Renal pelvis (tissue), 4 donors: ENCODE data around the gene CTXN1. TPM values are rescaled to one million over a fixed set of nuclear protein-coding genes. Genes with fewer than 3 reads are reported as not detected.
"Not testable (repeated sequence)": the region's sequence is repeated elsewhere in the genome, so short reads cannot be mapped to it uniquely, and the experiment has no call there.

Source experiments
- DNase-seq: peaks from one replicate; pipeline ENCODE4 v3.0.0-alpha.2; 2013
- polyA plus RNA-seq, 3 donors: library from polyadenylated mRNA; unstranded; fragments of 120-200 nt; gene quantifications; one replicate each; pipeline ENCODE4 v1.2.1, GENCODE V29; 2013; ENCODE audit not compliant: insufficient read length in 3 of 3

The CTXN1 gene
- polyA plus RNA-seq, 3 donors = 26.8 to 41.4 (median 35.9) TPM

- peak; percentile 99 for DNase-seq
Observed at GRCh38 chr19:7903244-7904073, 22.5 kb downstream of the CTXN1 start, which contains the start of gene MAP2K7. MAP2K7 (plus strand) TSS chr19:7903877; CDS start chr19:7903945, 68 bp downstream.

- no peak for DNase-seq
Observed at GRCh38 chr19:7902796-7903243, 23.1 kb downstream of the CTXN1 start.

- DNase-seq = no peak
Observed at GRCh38 chr19:7901337-7901736, 24.6 kb downstream of the CTXN1 start.

GRCh38 chr19:7900931-7901330 is 25.0 kb downstream of the CTXN1 start:
- no peak for DNase-seq

DNA sequence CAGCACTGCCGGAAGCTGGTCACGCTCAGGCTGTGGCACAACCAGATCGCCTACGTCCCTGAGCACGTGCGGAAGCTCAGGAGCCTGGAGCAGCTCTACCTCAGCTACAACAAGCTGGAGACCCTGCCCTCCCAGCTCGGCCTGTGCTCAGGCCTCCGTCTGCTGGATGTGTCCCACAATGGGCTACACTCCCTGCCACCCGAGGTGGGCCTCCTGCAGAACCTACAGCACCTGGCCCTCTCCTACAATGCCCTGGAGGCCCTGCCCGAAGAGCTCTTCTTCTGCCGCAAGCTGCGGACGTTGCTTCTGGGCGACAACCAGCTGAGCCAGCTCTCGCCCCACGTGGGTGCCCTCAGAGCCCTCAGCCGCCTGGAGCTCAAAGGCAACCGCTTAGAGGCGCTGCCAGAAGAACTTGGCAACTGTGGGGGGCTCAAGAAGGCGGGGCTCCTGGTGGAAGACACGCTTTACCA is 25.5 kb downstream of the CTXN1 start:
- no peak for DNase-seq

- no peak for DNase-seq
Observed at GRCh38 chr19:7899751-7900378, 26.1 kb downstream of the CTXN1 start.

GRCh38 chr19:7898967-7899366 is 27.0 kb downstream of the CTXN1 start:
- DNase-seq = no peak

DNA sequence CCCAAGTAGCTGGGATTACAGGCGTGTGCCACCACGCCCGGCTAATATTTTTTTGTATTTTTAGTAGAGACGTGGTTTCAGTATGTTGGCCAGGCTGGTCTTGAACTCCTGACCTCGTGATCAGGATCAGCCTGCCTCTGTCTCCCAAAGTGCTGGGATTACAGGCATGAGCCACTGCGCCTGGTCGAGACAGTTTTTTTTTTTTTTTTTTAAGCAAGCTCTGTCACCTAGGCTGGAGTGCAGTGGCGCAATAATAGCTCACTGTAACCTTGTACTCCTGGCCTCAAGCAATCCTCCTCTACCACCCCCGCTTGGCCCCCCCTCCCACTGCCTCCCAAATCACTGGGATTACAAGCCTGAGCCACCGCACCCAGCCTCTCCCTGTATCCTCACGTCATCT is 28.6 kb downstream of the CTXN1 start:
- no peak for DNase-seq

DNA sequence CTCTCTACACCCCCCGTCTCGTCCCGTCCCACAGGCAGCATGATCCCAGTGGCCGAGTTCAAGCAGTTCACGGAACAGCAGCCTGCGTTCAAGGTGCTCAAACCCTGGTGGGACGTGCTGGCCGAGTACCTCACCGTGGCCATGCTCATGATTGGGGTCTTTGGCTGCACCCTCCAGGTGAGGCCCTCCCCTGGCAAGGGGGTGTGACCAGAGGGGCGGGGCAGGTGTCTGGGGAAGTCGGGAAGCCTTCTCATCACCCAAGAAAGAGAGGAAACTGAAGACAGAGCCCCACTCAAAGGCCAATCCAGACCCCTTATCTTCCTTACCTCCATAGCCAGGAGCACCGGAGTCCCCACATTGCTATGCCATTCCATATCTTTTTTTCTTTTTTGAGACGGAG is 30.4 kb downstream of the CTXN1 start:
- no peak for DNase-seq

- peak; percentile 23 for DNase-seq
Observed at GRCh38 chr19:7894612-7895309, 31.2 kb downstream of the CTXN1 start.

DNA sequence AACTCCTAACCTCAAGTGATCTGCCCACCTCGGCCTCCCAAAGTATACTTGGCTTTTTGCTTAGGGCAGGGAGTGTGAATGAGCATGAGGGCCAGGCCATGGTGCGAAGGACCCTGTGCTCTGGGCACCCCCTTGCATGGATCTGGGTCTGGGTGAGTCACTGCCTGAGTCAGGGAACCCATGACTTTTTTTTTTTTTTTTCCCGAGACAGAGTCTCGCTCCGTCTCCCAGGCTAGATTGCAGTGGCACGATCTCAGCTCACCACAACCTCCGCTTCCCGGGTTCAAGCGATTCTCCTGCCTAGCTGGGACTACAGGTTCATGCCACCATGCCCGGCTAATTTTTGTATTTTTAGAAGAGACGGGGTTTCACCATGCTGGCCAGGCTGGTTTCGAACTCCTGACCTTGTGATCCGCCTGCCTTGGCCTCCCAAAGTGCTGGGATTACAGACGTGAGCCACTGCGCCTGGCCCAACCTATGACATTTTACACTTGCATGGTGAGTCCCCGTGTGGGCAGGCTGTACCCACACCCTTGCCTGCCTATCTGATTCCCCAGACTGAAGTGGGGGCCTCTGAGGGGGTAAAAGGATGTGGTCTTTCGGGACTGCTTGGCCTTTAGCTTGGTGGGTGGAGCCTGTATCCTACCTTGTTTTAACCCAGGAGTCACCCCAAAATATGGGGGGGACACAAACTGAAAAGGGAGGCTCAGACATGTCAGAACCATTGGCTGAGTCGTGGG is 32.4 kb downstream of the CTXN1 start:
- DNase-seq = not testable (repeated sequence)

- DNase-seq = no peak
Observed at GRCh38 chr19:7888826-7889217, 37.1 kb downstream of the CTXN1 start.

- peak; percentile 42 for DNase-seq
Observed at GRCh38 chr19:7888145-7888825, 37.6 kb downstream of the CTXN1 start, which contains the start of gene LRRC8E. LRRC8E (plus strand) TSS chr19:7888510; CDS start chr19:7895604, 7,094 bp downstream.

GRCh38 chr19:7887408-7888144 is 38.4 kb downstream of the CTXN1 start:
- no peak for DNase-seq

DNA sequence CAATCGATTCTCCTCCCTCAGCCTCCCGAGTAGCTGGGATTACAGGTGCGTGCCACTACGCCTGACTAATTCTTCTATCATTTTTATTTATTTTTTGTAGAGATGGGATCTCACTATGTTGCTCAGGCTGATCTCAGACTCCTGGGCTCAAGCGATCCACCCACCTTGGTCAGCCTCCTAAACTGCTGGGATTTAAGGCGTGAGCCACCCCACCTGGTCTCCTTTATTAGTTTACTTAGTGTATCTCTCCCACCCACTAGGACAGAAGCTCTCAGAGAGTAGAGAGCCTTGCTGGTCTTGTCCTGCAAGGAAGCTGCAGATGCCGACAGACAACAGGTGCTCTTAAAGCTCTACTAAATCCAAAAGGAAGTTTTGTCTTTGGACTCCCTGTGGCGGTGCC is 40.1 kb downstream of the CTXN1 start:
- no peak for DNase-seq

DNA sequence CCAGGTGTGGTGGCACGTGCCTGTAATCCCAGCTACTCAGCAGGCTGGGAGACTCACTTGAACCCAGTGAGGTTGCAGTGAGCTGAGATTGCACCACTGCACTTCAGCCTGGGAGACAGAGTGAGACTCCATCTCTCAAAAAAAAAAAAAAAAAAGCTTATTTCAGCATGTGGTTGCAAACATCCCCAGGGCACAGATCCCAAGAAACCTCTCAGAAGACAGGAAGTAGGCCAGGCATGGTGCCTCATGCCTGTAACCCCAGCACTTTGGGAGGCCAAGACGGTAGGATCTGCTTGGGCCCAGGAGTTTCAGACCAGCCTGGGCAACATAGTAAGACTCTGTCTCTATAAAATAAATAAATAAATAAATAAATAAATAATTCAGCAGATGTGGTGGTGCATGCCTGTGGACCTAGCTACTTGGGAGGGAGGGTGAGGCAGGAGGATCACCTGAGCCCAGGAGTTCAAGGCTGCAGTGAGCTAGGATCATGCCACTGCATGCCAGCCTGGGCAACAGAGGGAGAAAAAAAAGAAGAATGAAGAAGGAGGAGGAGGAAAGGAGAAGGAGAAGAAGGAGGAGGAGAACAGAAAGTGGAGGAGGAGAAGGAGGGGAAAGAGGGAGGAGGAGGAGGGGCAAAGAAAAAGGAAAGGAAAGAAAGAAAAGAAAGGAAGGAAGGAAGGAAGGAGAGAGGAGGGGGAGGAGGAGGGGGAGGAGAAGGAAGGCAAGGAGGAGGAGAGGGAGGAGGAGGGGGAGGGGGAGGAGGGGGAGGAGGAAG is 42.0 kb downstream of the CTXN1 start:
- no peak for DNase-seq

DNA sequence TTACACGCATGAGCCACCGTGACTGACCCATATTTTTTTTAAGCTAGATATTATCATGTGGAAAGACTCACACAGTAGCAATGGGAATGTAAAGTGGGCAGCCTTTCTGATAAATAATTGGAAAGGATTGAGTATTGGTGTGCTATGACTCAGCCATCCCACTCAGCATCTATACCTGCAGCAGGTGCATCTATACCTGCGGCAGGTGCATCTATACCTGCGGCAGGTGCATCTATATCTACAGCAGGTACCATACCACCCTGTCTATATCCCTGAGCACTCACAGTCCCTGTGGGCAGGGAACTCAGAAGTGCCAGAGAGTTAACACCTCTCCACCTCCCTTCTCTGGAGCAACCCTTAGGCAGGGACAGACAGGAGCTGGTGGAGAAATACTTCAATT is 42.8 kb downstream of the CTXN1 start:
- DNase-seq = no peak

GRCh38 chr19:7881910-7882309 is 44.0 kb downstream of the CTXN1 start:
- DNase-seq = no peak

- DNase-seq = no peak
Observed at GRCh38 chr19:7879836-7880235, 46.1 kb downstream of the CTXN1 start.
